Uterus (tissue), 4 donors: ENCODE results near the gene TNFRSF25. TPM values are rescaled to one million over a fixed set of nuclear protein-coding genes. Genes with fewer than 3 reads are reported as not detected.
"Not testable (repeated sequence)": the region's sequence is repeated elsewhere in the genome, so short reads cannot be mapped to it uniquely, and the experiment has no call there.

Experiments used
- DNase-seq, 2 donors: peaks; one replicate each; pipeline ENCODE4 v3.0.0-alpha.2; 2019 to 2020
- H3K27ac ChIP-seq, 2 donors: fragments of 200-600 bp; sonication (generic); 1 replicate in 1 of 2; 2 replicates in 1 of 2; pipeline ENCODE4 v1.5.1; 2016 to 2018
- H3K27me3 ChIP-seq, 2 donors: fragments of 200-600 bp; sonication (generic); one replicate each; pipeline ENCODE4 v1.5.1; 2018 to 2019; ENCODE audit warnings: control low read depth in 1 of 2
- H3K36me3 ChIP-seq, 2 donors: fragments of 200-600 bp; sonication (generic); one replicate each; pipeline ENCODE4 v1.5.1; 2019; ENCODE audit warnings: control low read depth in 1 of 2
- H3K4me1 ChIP-seq, 2 donors: fragments of 200-600 bp; sonication (generic); one replicate each; pipeline ENCODE4 v1.5.1; 2018 to 2019; ENCODE audit warnings: control low read depth in 1 of 2
- H3K4me3 ChIP-seq, 2 donors: fragments of 200-600 bp; sonication (generic); 1 replicate in 1 of 2; 2 replicates in 1 of 2; pipeline ENCODE4 v1.5.1; 2018 to 2019; ENCODE audit warnings: mild to moderate bottlenecking in 1 of 2
- H3K9me3 ChIP-seq, 2 donors: fragments of 200-600 bp; sonication (generic); one replicate each; pipeline ENCODE4 v1.5.1; 2019; ENCODE audit warnings: control low read depth in 1 of 2
- CTCF ChIP-seq, 4 experiments: fragments of 200-600 bp in 2 of 4; fragments of 450-650 bp in 2 of 4; sonication (generic) in 2 of 4; IDR thresholded peaks; one replicate each; pipeline ENCODE4 v1.5.1; 2016 to 2019; ENCODE audit warnings: antibody characterized with exemption in 4 of 4, mild to moderate bottlenecking in 2 of 4, moderate library complexity in 1 of 4
- POLR2A ChIP-seq, 2 donors: fragments of 450-650 bp; IDR thresholded peaks; one replicate each; pipeline ENCODE4 v1.6.1; 2016; ENCODE audit warnings: antibody characterized with exemption in 2 of 2, mild to moderate bottlenecking in 1 of 2, moderate library complexity in 1 of 2
- intact Hi-C: fragments of 100-400 bp; cut with DNase I; formaldehyde crosslinking; loops from one replicate; pipeline ENCODE4 v1.15.1; 2023; ENCODE audit warnings: low total_unique reads
- total RNA-seq, 4 donors: library from RNA; depleted of rRNA in 3 of 4; stranded (reverse); fragments of >200 nt in 3 of 4; gene quantifications; one replicate each; pipeline versions ENCODE4 v1.1.0 to v1.2.4, GENCODE V29; 2014 to 2023
- donor health status: DM: yes; HTN: yes; CAD: no.

Gene TNFRSF25
- total RNA-seq, 4 donors from 2014 or later: 1.0 to 11.1 (median 4.8) TPM

- intact Hi-C loops: loop anchor here (5.0 kb wide), 1 partner anchor 188 kb away; no protein-coding TSS in a partner anchor
- Histone ChIP-seq H3K9me3 (no peaks in the 10 kb centered on the region), H3K27me3 (peaks cover 0 to 6% of the 10 kb centered on the region in 2 donors), H3K27ac (no peak overlapping the region), H3K36me3 (no peaks in the 10 kb centered on the region), H3K4me1 (no peaks in the 10 kb centered on the region), H3K4me3 (no peak overlapping the region)
- no peak for DNase-seq
- no peak for TF ChIP-seq CTCF (IDR thresholded peaks at IDR 0.05)
- TF ChIP-seq POLR2A (IDR thresholded peaks at IDR 0.05): no peak
These were observed 30.8 kb downstream of the TNFRSF25 start for GRCh38 chr1:6435129-6435528.

DNA sequence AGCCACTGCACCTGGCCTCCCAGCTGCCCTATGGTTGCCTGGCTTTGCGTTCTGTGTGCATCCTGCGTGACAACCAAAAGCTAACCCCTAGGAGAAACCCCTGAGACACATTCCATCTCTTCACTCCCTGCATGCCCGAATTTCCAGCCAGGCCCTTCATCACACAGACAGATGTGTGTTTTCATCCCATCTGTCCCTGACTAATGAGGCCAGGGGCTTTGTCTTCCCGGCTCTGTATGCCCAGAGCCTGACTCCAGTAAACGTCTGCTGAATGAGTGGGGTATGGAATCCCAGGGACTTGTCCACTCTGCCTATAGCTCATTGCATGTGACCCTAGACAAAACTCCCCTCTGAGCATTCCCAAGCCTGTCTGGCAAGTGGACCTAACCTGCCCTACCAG, 31.8 kb downstream of the TNFRSF25 start:
- H3K9me3 ChIP-seq: no peaks in the 10 kb centered on the region
- H3K27ac ChIP-seq: no peak overlapping the region
- H3K4me1 ChIP-seq: no peaks in the 10 kb centered on the region
- H3K4me3 ChIP-seq: no peak overlapping the region
- no peaks in the 10 kb centered on the region for H3K27me3 ChIP-seq
- intact Hi-C loops: no loop called here
- no peak for TF ChIP-seq CTCF (IDR thresholded peaks at IDR 0.05)
- no peak for TF ChIP-seq POLR2A (IDR thresholded peaks at IDR 0.05)
- no peaks in the 10 kb centered on the region for H3K36me3 ChIP-seq
- DNase-seq: no peak

DNA sequence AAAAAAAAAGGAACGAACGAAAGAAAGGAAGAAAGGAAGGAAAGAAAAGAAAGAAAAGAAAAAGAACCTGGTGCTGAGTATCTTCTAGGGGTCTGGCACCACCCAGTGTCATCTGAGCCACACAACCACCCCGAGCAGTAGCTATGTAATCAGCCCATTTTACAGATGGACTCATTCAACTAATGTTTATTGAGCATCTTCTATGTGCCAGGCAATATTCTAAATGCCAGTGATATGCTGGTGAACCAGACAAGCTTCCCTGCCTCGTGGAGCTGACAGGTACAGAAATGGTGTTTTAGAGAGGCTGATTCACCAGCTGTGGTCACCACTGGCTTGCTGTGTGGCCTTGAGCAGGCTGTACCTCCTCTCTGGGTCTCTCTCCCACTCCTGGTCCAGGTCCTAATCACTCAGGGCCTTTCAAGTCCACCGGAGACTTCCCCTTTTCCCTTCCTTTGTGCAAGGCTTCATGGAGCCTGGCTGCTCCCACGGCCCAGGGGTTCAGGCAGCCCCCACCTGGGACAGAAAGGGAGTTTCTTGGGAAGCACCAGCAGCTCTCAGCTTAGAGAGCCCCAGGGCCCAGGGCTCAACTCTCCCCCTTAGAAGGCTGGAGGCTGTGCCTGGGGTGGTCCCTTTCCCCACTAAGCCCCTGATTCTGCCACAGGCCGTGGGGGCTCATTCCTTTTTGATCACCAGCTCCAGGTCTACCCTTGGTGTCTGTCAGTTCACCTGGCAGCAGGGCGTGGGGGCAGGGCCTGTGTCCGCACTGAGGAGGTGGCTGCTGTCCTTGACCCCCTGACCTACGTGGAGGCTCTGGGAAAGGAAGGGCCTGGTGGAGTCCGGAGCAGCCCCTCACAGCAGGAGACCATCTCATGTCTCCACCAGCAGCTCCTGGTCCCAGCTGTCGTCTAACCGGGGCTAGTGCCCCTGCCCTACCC, 34.1 kb downstream of the TNFRSF25 start:
- H3K4me3 ChIP-seq, H3K27ac ChIP-seq, DNase-seq, H3K9me3 ChIP-seq, H3K36me3 ChIP-seq, H3K4me1 ChIP-seq, intact Hi-C loops: not testable (repeated sequence)
- peaks cover 0 to 11% of the 10 kb centered on the region in 2 donors for H3K27me3 ChIP-seq

- H3K27me3 ChIP-seq: peaks cover 11 to 29% of the 10 kb centered on the region in 2 donors
- H3K36me3 ChIP-seq, H3K27ac ChIP-seq, intact Hi-C loops, DNase-seq, H3K9me3 ChIP-seq, H3K4me1 ChIP-seq, H3K4me3 ChIP-seq: not testable (repeated sequence)
These were observed 36.1 kb downstream of the TNFRSF25 start for GRCh38 chr1:6429660-6430411.

DNA sequence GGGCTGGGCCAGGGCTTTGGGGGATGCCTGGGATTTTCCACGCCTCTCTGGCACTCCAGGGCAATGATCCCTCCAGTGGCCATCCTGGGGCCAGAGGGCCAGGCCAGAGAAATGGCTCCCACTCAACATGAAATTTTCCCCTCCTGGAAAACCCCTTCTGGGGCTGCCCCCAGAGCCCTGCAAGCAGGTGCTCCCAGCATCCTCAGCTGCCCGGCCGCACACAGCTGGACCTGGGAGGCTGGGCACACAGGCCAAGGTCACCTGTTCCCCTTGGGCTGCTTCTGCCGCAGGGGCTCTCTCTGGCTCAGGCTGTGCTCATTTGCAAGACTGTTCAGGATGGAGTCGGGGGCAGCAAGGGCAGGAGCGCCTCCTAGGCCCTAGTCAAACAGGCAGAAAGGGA, 37.5 kb downstream of the TNFRSF25 start:
- intact Hi-C loops, H3K9me3 ChIP-seq, H3K27ac ChIP-seq, DNase-seq, H3K4me1 ChIP-seq, H3K36me3 ChIP-seq, H3K4me3 ChIP-seq: not testable (repeated sequence)
- peaks cover 16 to 36% of the 10 kb centered on the region in 2 donors for H3K27me3 ChIP-seq

- intact Hi-C loops: no loop called here
- TF ChIP-seq CTCF (IDR thresholded peaks at IDR 0.05): no peak
- TF ChIP-seq POLR2A (IDR thresholded peaks at IDR 0.05): no peak
- Histone ChIP-seq H3K4me3 (no peak overlapping the region), H3K27ac (no peak overlapping the region), H3K36me3 (no peaks in the 10 kb centered on the region), H3K9me3 (no peaks in the 10 kb centered on the region), H3K27me3 (peaks cover 16 to 43% of the 10 kb centered on the region in 2 donors), H3K4me1 (peaks cover 0 to 13% of the 10 kb centered on the region in 2 donors)
- no peak for DNase-seq
These were observed 38.3 kb downstream of the TNFRSF25 start for GRCh38 chr1:6427441-6428390.
